SHP77 treated with DMSO at 0.1 percent for 48 hours (cell line): Measurements from ENCODE around the gene AOPEP.

Experiments
- DNase-seq: peaks from one replicate; lab custom pipeline; 2025; lab: John Stamatoyannopoulos, UW

AOPEP gene

GRCh38 chr9:94918038-94918753, 191.7 kb downstream of the AOPEP start:
- no peak for DNase-seq

GRCh38 chr9:94919376-94920098, 193.0 kb downstream of the AOPEP start:
- DNase-seq = no peak

GRCh38 chr9:94920420-94921091, 194.1 kb downstream of the AOPEP start:
- no peak for DNase-seq

- no peak for DNase-seq
These were observed 194.6 kb downstream of the AOPEP start for GRCh38 chr9:94921092-94921471.

- DNase-seq = no peak
These were observed 195.2 kb downstream of the AOPEP start for GRCh38 chr9:94921656-94922055.

- DNase-seq = no peak
These were observed 195.7 kb downstream of the AOPEP start for GRCh38 chr9:94922098-94922607.

- DNase-seq = no peak
These were observed 196.2 kb downstream of the AOPEP start for GRCh38 chr9:94922691-94923107.

- DNase-seq = no peak
These were observed 197.0 kb downstream of the AOPEP start for GRCh38 chr9:94923326-94924089.

GRCh38 chr9:94925751-94926430, 199.4 kb downstream of the AOPEP start:
- DNase-seq = no peak

- DNase-seq = no peak
These were observed 199.9 kb downstream of the AOPEP start for GRCh38 chr9:94926431-94926800.

GRCh38 chr9:94927048-94927761, 200.7 kb downstream of the AOPEP start:
- no peak for DNase-seq

- DNase-seq = no peak
These were observed 201.5 kb downstream of the AOPEP start for GRCh38 chr9:94927762-94928670.

GRCh38 chr9:94928691-94929368, 202.3 kb downstream of the AOPEP start:
- DNase-seq = no peak

GRCh38 chr9:94929369-94929756, 202.9 kb downstream of the AOPEP start:
- DNase-seq = no peak

- DNase-seq = no peak
These were observed 204.6 kb downstream of the AOPEP start for GRCh38 chr9:94931036-94931633.

- no peak for DNase-seq
These were observed 205.2 kb downstream of the AOPEP start for GRCh38 chr9:94931740-94932139.

- DNase-seq = no peak
These were observed 206.4 kb downstream of the AOPEP start for GRCh38 chr9:94932652-94933510.

- no peak for DNase-seq
These were observed 207.0 kb downstream of the AOPEP start for GRCh38 chr9:94933511-94933828.
